HG03039 (cell line): ENCODE data around the gene CPED1.
A peak's percentile ranks its signal among the peaks of the same experiment; 100 is the strongest.
"Not testable (repeated sequence)": the region's sequence is repeated elsewhere in the genome, so short reads cannot be mapped to it uniquely, and the experiment has no call there.

Experiments
- ATAC-seq: cut with Tn5 transposase; IDR thresholded peaks from one replicate; pipeline ENCODE4 v1.9.1; 2021; ENCODE audit warnings: mild to moderate bottlenecking, moderate library complexity; ENCODE audit not compliant: unreplicated experiment

CPED1 gene

GRCh38 chr7:121125454-121125853, 136.9 kb downstream of the CPED1 start:
- ATAC-seq: not testable (repeated sequence)

- ATAC-seq: no peak
Measured at GRCh38 chr7:121126201-121126600, 137.7 kb downstream of the CPED1 start.

- ATAC-seq: no peak
Measured at GRCh38 chr7:121126801-121127534, 138.5 kb downstream of the CPED1 start.

GRCh38 chr7:121132940-121133339, 144.4 kb downstream of the CPED1 start:
- ATAC-seq: no peak

GRCh38 chr7:121133444-121133843, 144.9 kb downstream of the CPED1 start:
- no peak for ATAC-seq

GRCh38 chr7:121137580-121137979, 149.1 kb downstream of the CPED1 start:
- ATAC-seq: no peak

GRCh38 chr7:121138262-121138933, 149.9 kb downstream of the CPED1 start:
- peak; percentile 100 for ATAC-seq

GRCh38 chr7:121139427-121139826, 150.9 kb downstream of the CPED1 start:
- ATAC-seq: no peak

- ATAC-seq: no peak
Measured at GRCh38 chr7:121140790-121141189, 152.3 kb downstream of the CPED1 start.

GRCh38 chr7:121151774-121152221, 163.3 kb downstream of the CPED1 start:
- ATAC-seq: no peak

GRCh38 chr7:121153411-121153810, 164.9 kb downstream of the CPED1 start:
- ATAC-seq: no peak

GRCh38 chr7:121153995-121154394, 165.5 kb downstream of the CPED1 start:
- ATAC-seq: no peak

GRCh38 chr7:121156825-121157224, 168.3 kb downstream of the CPED1 start:
- ATAC-seq: no peak

GRCh38 chr7:121157341-121157751, 168.8 kb downstream of the CPED1 start:
- no peak for ATAC-seq

GRCh38 chr7:121157885-121158590, 169.5 kb downstream of the CPED1 start:
- ATAC-seq: no peak

- ATAC-seq: no peak
Measured at GRCh38 chr7:121158665-121159064, 170.2 kb downstream of the CPED1 start.

- ATAC-seq: no peak
Measured at GRCh38 chr7:121159553-121159952, 171.0 kb downstream of the CPED1 start.

GRCh38 chr7:121160150-121161008, 171.9 kb downstream of the CPED1 start:
- no peak for ATAC-seq

- ATAC-seq: no peak
Measured at GRCh38 chr7:121163699-121164098, 175.2 kb downstream of the CPED1 start.

GRCh38 chr7:121164247-121164646, 175.7 kb downstream of the CPED1 start:
- ATAC-seq: no peak

- no peak for ATAC-seq
Measured at GRCh38 chr7:121166916-121167315, 178.4 kb downstream of the CPED1 start.
